GM19468 (cell line): ENCODE data around the gene DEFB132.
A peak's percentile ranks its signal among the peaks of the same experiment; 100 is the strongest.

Experiments used
- ATAC-seq: cut with Tn5 transposase; IDR thresholded peaks from one replicate; pipeline ENCODE4 v1.9.1; 2021; ENCODE audit warnings: mild to moderate bottlenecking, moderate library complexity, moderate number of reproducible peaks; ENCODE audit not compliant: unreplicated experiment; ENCODE audit errors: extremely low read depth

Gene DEFB132

GRCh38 chr20:295804-296203 lies 38.3 kb downstream of the DEFB132 start:
- ATAC-seq, result no peak

DNA sequence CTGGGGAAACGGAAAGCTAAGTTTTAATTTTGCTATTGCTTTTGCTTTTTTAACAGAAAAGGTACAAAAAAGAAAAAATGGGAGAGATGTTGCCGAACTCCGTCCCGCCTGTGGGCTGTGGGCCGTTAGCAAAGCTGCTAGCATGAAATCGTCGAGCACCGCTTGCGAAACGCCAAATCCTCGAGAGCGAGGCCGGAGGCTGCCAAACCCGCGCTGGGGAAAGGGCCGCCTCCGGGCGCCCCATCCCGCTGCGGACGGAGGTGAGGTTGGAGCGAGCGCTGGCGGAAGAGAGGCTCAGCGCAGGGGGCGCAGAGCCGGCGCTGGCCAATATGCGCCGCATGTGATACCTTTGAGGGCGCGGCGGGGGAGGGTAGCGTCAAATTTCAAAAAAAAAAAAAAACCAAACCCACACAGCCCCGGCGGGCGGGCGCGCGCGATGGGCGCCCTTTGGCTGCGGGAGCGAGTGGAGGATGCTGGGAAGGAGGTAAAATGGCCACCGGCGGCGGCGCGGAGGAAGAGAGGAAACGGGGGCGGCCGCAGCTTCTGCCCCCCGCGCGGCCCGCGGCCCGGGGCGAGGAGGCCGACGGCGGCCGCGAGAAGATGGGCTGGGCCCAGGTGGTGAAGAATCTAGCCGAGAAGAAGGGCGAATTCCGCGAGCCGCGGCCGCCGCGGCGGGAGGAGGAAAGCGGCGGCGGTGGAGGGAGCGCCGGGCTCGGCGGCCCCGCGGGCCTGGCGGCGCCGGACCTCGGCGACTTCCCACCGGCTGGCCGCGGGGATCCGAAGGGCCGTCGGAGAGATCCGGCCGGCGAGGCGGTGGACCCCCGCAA lies 39.8 kb downstream of the DEFB132 start, which contains the start of gene ZCCHC3:
ZCCHC3 (plus strand) TSS at position 473 of the 827 bp plus-strand sequence; CDS start at position 490, 17 bp downstream.
- ATAC-seq, result peak; percentile 64

DNA sequence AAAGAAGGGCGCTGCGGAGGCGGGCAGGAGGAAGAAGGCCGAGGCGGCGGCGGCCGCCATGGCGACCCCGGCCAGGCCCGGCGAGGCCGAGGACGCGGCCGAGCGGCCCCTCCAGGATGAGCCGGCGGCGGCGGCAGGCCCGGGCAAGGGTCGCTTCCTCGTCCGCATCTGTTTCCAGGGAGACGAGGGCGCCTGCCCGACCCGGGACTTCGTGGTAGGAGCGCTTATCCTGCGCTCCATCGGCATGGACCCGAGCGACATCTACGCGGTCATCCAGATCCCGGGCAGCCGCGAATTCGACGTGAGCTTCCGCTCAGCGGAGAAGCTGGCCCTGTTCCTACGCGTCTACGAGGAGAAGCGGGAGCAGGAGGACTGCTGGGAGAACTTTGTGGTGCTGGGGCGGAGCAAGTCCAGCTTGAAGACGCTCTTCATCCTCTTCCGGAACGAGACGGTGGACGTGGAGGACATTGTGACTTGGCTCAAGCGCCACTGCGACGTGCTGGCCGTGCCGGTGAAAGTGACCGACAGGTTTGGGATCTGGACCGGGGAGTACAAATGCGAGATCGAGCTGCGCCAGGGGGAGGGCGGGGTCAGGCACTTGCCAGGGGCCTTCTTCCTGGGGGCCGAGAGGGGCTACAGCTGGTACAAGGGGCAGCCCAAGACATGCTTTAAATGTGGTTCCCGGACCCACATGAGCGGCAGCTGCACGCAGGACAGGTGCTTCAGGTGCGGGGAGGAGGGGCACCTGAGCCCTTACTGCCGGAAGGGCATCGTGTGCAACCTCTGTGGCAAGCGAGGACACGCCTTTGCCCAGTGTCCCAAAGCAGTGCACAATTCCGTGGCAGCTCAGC lies 40.6 kb downstream of the DEFB132 start:
- peak; percentile 12 for ATAC-seq

- ATAC-seq, result no peak
Measured at GRCh38 chr20:298776-299391, 41.4 kb downstream of the DEFB132 start.

- ATAC-seq, result no peak
Measured at GRCh38 chr20:300345-300990, 42.9 kb downstream of the DEFB132 start.

DNA sequence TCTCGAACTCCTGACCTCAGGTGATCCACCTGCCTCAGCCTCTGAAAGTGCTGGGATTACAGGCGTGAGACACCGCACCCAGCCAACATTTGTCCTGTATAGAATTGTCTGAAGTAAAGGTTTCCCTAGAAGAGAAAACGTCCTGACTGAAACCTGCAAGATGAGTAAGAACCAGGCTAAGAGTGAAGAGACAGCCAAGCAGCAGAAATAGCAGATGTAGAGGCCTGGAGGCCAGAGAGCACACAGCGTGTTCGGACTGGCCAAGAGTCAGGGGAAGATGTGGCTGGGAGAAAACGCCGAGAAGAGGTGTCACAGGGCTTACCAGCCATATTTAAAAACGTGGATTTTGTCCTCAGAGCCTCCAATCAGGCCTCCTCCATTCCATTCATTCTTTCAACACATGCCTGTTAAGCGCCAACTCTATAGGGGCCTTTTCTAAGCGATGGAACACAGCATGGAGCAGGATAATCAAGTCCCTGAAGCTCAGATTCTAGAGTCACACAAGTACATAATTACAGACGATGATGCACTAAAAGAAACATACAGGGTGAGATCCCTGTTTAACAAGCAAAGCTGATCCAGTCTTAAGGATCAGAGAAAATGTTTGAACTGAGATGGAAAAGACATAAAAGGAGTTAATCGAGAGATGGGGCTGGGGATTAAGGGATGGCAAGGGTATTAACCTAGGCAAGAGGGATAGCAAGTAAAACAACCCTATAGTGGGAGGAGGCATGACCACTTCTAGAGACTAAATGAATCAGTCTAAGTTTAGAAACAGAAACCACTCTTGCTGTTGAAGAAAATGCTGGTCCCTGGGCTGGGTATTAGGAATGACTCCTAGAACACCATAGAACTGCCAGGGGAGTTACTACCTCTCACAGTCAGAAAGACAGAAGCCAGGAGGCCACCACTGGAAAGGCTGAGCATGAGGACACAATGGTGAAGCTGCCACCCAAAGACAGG lies 44.6 kb downstream of the DEFB132 start:
- ATAC-seq, result no peak

DNA sequence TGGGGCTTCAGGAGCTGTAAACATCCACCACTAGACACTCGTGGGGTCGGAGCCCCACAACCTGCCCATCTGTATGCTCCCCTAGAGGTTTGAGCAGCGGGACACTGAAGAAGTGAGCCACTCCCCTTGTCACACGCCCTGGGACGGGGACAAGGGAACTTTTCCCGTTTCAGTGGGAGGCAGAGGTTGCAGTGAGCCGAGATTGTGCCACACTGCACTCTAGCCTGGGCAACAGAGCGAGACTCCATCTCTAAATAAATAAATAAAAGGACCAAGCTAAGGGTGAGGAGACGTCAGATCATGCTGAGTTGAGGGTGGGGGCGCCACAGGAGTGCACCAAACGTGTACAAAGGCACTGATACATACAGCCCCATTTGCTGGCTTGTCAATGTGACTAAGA lies 48.2 kb downstream of the DEFB132 start:
- no peak for ATAC-seq

DNA sequence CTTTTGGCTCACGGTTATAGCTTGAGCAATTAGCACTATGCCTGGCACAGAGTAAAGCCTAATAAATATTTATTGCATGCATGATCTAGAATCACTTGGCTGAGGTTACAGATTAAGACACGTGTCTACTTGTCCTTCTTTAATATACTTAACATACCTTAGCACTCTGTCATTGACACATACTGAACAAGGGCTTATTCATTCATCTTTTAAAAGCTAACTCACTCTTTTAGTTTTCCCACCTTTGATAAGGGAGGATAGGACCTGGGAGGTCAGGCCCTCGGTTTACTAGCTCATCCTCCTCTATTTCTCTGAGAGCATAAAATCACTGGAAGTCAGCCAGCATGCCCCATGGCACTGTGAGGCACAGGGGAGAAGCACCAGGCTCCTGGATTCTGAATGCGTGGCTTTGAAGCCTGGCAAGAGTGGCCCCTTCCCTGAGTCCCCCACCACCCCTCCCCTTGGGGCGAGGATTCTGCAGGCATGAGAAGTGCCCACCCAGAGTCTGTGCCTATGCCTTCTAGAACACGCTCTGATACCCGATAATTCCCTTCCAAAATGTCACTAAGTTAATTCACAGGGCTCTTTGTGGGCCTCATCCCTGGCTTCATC lies 51.0 kb downstream of the DEFB132 start:
- no peak for ATAC-seq

GRCh38 chr20:309306-309840 lies 51.8 kb downstream of the DEFB132 start:
- ATAC-seq, result no peak

GRCh38 chr20:309841-310644 lies 52.5 kb downstream of the DEFB132 start:
- ATAC-seq, result peak; percentile 88

DNA sequence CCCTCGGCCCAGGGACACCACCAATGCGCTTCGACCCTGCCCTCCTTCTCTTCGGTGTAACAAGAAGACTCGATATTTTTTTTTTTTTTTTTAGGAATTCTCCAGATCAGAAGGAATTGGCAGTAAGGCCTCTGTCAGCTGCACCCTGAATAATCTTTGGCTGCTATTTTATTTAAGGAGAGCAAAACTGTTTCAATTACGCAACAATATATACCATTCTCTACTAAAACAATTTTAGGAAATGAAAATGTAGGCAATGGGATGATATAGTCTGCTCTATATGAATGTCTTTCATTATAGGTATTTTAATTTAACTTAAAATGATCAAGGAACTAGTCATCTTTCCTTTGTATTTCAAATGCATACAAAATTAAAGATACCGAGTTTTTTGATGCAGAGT lies 53.1 kb downstream of the DEFB132 start:
- ATAC-seq, result no peak
